GM12874 (cell line): ENCODE results near the gene OFD1.

Experiments
- TF ChIP-seq, protein P1 (sequence below): IDR thresholded peaks from 2 replicates; pipeline ENCODE4 v1.5.1; 2011; ENCODE audit warnings: low read depth, mild to moderate bottlenecking, control low read depth, low read length, moderate library complexity; ENCODE audit not compliant: insufficient read depth

The OFD1 gene

GRCh38 chrX:13734278-13735172, at the start of gene OFD1, which contains the start of gene TRAPPC2:
Gene OFD1 (plus strand): TSS chrX:13734748. CDS start chrX:13735072, 324 bp downstream.
Gene TRAPPC2 (minus strand): TSS chrX:13734620. CDS start chrX:13719963, 14,657 bp downstream.
- TF ChIP-seq, protein P1, sequence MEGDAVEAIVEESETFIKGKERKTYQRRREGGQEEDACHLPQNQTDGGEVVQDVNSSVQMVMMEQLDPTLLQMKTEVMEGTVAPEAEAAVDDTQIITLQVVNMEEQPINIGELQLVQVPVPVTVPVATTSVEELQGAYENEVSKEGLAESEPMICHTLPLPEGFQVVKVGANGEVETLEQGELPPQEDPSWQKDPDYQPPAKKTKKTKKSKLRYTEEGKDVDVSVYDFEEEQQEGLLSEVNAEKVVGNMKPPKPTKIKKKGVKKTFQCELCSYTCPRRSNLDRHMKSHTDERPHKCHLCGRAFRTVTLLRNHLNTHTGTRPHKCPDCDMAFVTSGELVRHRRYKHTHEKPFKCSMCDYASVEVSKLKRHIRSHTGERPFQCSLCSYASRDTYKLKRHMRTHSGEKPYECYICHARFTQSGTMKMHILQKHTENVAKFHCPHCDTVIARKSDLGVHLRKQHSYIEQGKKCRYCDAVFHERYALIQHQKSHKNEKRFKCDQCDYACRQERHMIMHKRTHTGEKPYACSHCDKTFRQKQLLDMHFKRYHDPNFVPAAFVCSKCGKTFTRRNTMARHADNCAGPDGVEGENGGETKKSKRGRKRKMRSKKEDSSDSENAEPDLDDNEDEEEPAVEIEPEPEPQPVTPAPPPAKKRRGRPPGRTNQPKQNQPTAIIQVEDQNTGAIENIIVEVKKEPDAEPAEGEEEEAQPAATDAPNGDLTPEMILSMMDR = no peak

- TF ChIP-seq, protein P1 = no peak
Measured at GRCh38 chrX:13685126-13685763, 49.3 kb upstream of the OFD1 start.

DNA sequence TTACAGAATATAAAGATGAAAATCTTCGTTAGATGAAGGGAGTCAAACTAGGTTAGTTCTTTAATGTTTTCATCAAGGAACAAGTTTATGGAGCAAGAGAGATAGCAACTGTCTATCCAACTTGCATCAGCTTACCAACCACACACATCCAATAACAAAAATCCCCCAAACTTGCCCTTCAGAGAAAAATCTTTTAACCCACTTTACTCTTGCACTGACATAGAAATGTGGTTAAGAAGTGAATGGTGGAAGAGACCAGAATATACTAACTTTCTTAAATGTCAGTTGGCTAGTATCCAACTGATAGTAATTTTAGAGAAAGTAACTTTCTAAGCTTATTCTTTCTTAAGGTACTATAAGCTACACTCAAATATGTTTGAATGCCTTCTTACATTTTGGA, 47.3 kb upstream of the OFD1 start:
- TF ChIP-seq, protein P1 = no peak

DNA sequence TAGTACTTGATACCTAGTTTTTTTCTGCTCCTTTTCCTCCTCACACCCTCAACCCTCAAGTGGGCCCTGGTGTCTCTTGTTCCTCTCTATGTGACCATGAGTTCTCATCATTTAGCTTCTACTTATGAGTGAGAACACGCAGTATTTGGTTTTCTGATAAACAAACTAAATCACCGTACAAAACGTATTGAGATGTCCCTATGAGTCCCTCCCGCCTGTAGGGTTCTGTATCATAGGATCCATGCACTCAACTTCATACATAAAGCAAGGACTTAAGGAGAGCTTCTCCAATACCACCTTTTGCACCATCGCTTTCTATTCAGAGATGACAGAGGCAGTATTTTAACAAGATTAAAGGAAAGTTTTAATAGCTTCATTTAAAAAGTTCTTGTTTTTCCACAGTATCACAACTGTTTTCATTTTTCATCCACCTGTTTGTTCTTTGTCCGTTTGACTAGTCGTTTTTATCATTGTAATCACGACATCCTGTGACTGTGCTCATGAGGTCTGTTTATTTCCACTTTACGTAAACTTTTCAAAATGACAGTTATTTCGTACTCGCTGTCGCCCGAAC, 46.1 kb upstream of the OFD1 start:
- TF ChIP-seq, protein P1 = no peak

GRCh38 chrX:13688958-13689740, 45.4 kb upstream of the OFD1 start, which contains the start of gene RAB9A:
Gene RAB9A (plus strand): TSS chrX:13689128. CDS start chrX:13708747, 19,619 bp downstream.
- TF ChIP-seq, protein P1 = no peak

- TF ChIP-seq, protein P1 = no peak
Measured at GRCh38 chrX:13689741-13690211, 44.8 kb upstream of the OFD1 start.
